GM21528 (cell line): ENCODE data around the gene SSTR5.
"Not testable (repeated sequence)": the region's sequence is repeated elsewhere in the genome, so short reads cannot be mapped to it uniquely, and the experiment has no call there.

Experiments
- ATAC-seq: cut with Tn5 transposase; IDR thresholded peaks from one replicate; pipeline ENCODE4 v1.9.1; 2021; ENCODE audit warnings: mild to moderate bottlenecking, moderate library complexity; ENCODE audit not compliant: unreplicated experiment, low FRiP score

The SSTR5 gene

GRCh38 chr16:1089439-1089821 is 16.9 kb downstream of the SSTR5 start:
- ATAC-seq = no peak

- no peak for ATAC-seq
Observed at GRCh38 chr16:1089822-1090619, 17.5 kb downstream of the SSTR5 start.

GRCh38 chr16:1090620-1091587 is 18.4 kb downstream of the SSTR5 start:
- ATAC-seq = no peak

- no peak for ATAC-seq
Observed at GRCh38 chr16:1091992-1092552, 19.5 kb downstream of the SSTR5 start.

- ATAC-seq = not testable (repeated sequence)
Observed at GRCh38 chr16:1092685-1093283, 20.2 kb downstream of the SSTR5 start.

GRCh38 chr16:1093284-1094123 is 21.0 kb downstream of the SSTR5 start:
- no peak for ATAC-seq

GRCh38 chr16:1094124-1094479 is 21.6 kb downstream of the SSTR5 start:
- ATAC-seq = no peak

GRCh38 chr16:1094601-1095449 is 22.3 kb downstream of the SSTR5 start:
- ATAC-seq = no peak

- ATAC-seq = no peak
Observed at GRCh38 chr16:1095450-1096168, 23.1 kb downstream of the SSTR5 start.

- no peak for ATAC-seq
Observed at GRCh38 chr16:1096169-1097082, 23.9 kb downstream of the SSTR5 start, which contains the start of gene C1QTNF8. C1QTNF8 (minus strand) TSS chr16:1096244; CDS start chr16:1094922, 1,322 bp downstream.

GRCh38 chr16:1097156-1097555 is 24.6 kb downstream of the SSTR5 start:
- ATAC-seq = no peak

- ATAC-seq = no peak
Observed at GRCh38 chr16:1097800-1098199, 25.3 kb downstream of the SSTR5 start.

- ATAC-seq = no peak
Observed at GRCh38 chr16:1098266-1098991, 25.9 kb downstream of the SSTR5 start.

GRCh38 chr16:1099189-1100083 is 26.9 kb downstream of the SSTR5 start:
- no peak for ATAC-seq

GRCh38 chr16:1100084-1100800 is 27.7 kb downstream of the SSTR5 start:
- ATAC-seq = no peak
